Caco-2 (cell line): ENCODE results near the gene CPT1B. TPM values are rescaled to one million over a fixed set of nuclear protein-coding genes. Genes with fewer than 3 reads are reported as not detected.

ENCODE experiments used
- BruUV-seq: library from RNA; stranded (reverse); fragments of 400-500 nt; replicated peaks from 2 replicates; lab custom pipeline; 2021; lab: Mats Ljungman, UMichigan
- CTCF ChIA-PET: fragments of 300-600 bp; sonication (Branson Sonifier 250); formaldehyde crosslinking; loops from one replicate; lab custom pipeline; 2022; ENCODE audit warnings: antibody characterized with exemption; lab: Charles Lee
- POLR2A ChIA-PET: fragments of 300-600 bp; sonication (Branson Sonifier 250); formaldehyde crosslinking; loops from one replicate; lab custom pipeline; 2022; ENCODE audit warnings: antibody characterized with exemption; lab: Charles Lee
- DNase-seq, 2 experiments: peaks; one replicate each; pipeline versions ENCODE4 v3.0.0 to v3.0.0-alpha.2; 2020 to 2022
- H3K27me3 ChIP-seq: replicated peaks from 2 replicates; pipeline ENCODE4 v1.6.0; 2011; ENCODE audit warnings: low read length; ENCODE audit not compliant: control insufficient read depth, insufficient read depth
- H3K36me3 ChIP-seq: 2 replicates; pipeline ENCODE4 v1.5.1; 2011; ENCODE audit warnings: low read length; ENCODE audit not compliant: control insufficient read depth, insufficient read depth
- H3K4me1 ChIP-seq: fragments of 250-450 bp; sonication (Bioruptor Pico); 2 replicates; pipeline ENCODE4 v1.5.1; 2020; ENCODE audit warnings: mild to moderate bottlenecking
- H3K4me3 ChIP-seq: 2 replicates; pipeline ENCODE4 v1.5.1; 2011; ENCODE audit warnings: low read depth, mild to moderate bottlenecking, control low read depth, low read length
- H3K9me3 ChIP-seq: fragments of 250-450 bp; sonication (Bioruptor Pico); 2 replicates; pipeline ENCODE4 v1.5.1; 2020; ENCODE audit warnings: mild to moderate bottlenecking, moderate library complexity
- H3K27ac Mint-ChIP-seq: one replicate; pipeline ENCODE4 v1.8.0; 2022; ENCODE audit warnings: mixed read lengths; ENCODE audit not compliant: unreplicated experiment
- H3K27me3 Mint-ChIP-seq: one replicate; pipeline ENCODE4 v1.8.0; 2022; ENCODE audit warnings: mixed read lengths; ENCODE audit not compliant: insufficient read depth, unreplicated experiment
- H3K36me3 Mint-ChIP-seq: one replicate; pipeline ENCODE4 v1.8.0; 2022; ENCODE audit warnings: mild to moderate bottlenecking, mixed read lengths; ENCODE audit not compliant: insufficient read depth, unreplicated experiment
- H3K4me1 Mint-ChIP-seq: one replicate; pipeline ENCODE4 v1.8.0; 2022; ENCODE audit warnings: low read depth, mixed read lengths; ENCODE audit not compliant: unreplicated experiment
- H3K4me3 Mint-ChIP-seq: one replicate; pipeline ENCODE4 v1.8.0; 2022; ENCODE audit warnings: mild to moderate bottlenecking, moderate library complexity, mixed read lengths; ENCODE audit not compliant: unreplicated experiment
- H3K9me3 Mint-ChIP-seq: one replicate; pipeline ENCODE4 v1.8.0; 2022; ENCODE audit warnings: mixed read lengths; ENCODE audit not compliant: unreplicated experiment
- intact Hi-C: fragments of 100-400 bp; cut with micrococcal nuclease; formaldehyde crosslinking; loops from one replicate; pipeline ENCODE4 v1.10.0; 2022; ENCODE audit not compliant: unreplicated experiment
- total RNA-seq: library from RNA; stranded (reverse); gene quantifications from 2 replicates; pipeline ENCODE4 v1.2.3, GENCODE V29; 2022
- TF ChIP-seq, protein P1 (sequence below), 2 experiments: fragments of 200-600 bp in 1 of 2; IDR thresholded peaks; 1 replicate in 1 of 2; 2 replicates in 1 of 2; pipeline versions ENCODE4 v1.5.1 to v1.8.0; 2011 to 2022; ENCODE audit warnings: antibody characterized with exemption in 1 of 2, control low read depth in 1 of 2, inconsistent platforms in 1 of 2, low read depth in 1 of 2, low read length in 1 of 2, mild to moderate bottlenecking in 1 of 2, moderate library complexity in 1 of 2; ENCODE audit not compliant: insufficient read depth in 1 of 2, severe bottlenecking in 1 of 2, unreplicated experiment in 1 of 2

CPT1B gene
- total RNA-seq, 1 experiment from 2014 or later = 19.8 TPM

DNA sequence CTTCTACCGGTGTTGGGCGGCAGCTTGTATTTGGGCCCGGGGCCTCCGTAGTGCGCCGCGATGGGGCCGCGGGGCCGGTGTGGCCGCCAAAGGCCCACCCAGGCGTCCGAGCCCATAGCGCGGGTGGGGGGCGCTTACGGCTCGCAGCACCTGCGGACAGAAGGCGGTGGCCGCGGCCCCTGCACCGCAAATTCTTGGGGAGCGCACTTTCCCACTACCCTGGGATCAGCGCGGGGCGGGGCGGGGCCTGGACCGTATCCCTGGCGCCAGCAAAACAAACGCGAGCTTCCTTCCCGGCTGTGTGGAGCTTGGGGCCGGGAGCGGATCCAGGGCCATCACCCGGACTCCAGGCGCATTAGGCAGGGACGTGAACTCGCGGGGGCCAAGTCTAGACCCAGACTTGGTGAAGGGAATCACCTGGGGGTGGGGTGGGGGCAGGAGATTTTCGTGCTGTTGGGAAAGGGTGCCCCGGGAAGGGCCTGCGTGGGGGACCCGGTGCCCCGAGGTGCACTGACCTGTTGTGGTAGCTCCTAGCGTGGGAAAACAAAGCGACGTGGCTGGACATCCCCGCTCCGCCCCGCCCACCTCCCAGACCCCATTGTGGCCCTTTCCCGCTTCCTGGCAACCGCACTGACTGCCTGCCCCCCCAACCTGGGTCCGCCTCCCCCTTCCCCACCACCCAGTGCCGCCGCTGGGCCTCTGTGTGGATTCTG, 46.1 kb downstream of the CPT1B start:
- Histone ChIP-seq H3K4me3 (peak overlapping the region; percentile 68), H3K36me3 (no peaks in the 10 kb centered on the region), H3K27me3 (no peaks in the 10 kb centered on the region), H3K4me1 (peaks cover 30% of the 10 kb centered on the region), H3K9me3 (no peaks in the 10 kb centered on the region)
- peak; percentile 69 to 78 for DNase-seq
- peaks cover 27% of the 10 kb centered on the region for H3K4me1 Mint-ChIP-seq
- POLR2A ChIA-PET = interaction anchor here (0.7 to 1.5 kb wide), 5 partner anchors 15 to 238 kb away, joined by 3 to 7 read pairs (median 4); partner anchors contain the start of genes CHKB, LMF2 and SYCE3
- intact Hi-C loops = loop anchor here (2.0 to 5.0 kb wide), 2 partner anchors 31 to 90 kb away; partner anchors contain the start of gene SYCE3
- TF ChIP-seq, protein P1, sequence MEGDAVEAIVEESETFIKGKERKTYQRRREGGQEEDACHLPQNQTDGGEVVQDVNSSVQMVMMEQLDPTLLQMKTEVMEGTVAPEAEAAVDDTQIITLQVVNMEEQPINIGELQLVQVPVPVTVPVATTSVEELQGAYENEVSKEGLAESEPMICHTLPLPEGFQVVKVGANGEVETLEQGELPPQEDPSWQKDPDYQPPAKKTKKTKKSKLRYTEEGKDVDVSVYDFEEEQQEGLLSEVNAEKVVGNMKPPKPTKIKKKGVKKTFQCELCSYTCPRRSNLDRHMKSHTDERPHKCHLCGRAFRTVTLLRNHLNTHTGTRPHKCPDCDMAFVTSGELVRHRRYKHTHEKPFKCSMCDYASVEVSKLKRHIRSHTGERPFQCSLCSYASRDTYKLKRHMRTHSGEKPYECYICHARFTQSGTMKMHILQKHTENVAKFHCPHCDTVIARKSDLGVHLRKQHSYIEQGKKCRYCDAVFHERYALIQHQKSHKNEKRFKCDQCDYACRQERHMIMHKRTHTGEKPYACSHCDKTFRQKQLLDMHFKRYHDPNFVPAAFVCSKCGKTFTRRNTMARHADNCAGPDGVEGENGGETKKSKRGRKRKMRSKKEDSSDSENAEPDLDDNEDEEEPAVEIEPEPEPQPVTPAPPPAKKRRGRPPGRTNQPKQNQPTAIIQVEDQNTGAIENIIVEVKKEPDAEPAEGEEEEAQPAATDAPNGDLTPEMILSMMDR (IDR thresholded peaks at IDR 0.05; ENCODE audit: insufficient read depth in 1 of 2, low read depth in 1 of 2, low read length in 1 of 2, severe bottlenecking in 1 of 2, unreplicated experiment in 1 of 2) = no peak
- H3K27me3 Mint-ChIP-seq = no peaks in the 10 kb centered on the region
- no peaks in the 10 kb centered on the region for H3K9me3 Mint-ChIP-seq
- H3K4me3 Mint-ChIP-seq = peak overlapping the region; percentile 81
- CTCF ChIA-PET = interaction anchor here (0.7 to 1.0 kb wide), 3 partner anchors 24 to 89 kb away, joined by 3 to 7 read pairs (median 4); partner anchors contain the start of genes LMF2 and SYCE3
- peaks cover 30% of the 10 kb centered on the region for H3K36me3 Mint-ChIP-seq
- peak overlapping the region; percentile 86 for H3K27ac Mint-ChIP-seq
- no TSS peak for BruUV-seq

GRCh38 chr22:50531546-50531961, 46.7 kb downstream of the CPT1B start:
- peaks cover 36% of the 10 kb centered on the region for H3K4me1 ChIP-seq
- Mint-ChIP-seq H3K9me3 (no peaks in the 10 kb centered on the region), H3K4me1 (peaks cover 31% of the 10 kb centered on the region), H3K4me3 (peak overlapping the region; percentile 81), H3K27ac (peak overlapping the region; percentile 86), H3K27me3 (no peaks in the 10 kb centered on the region), H3K36me3 (peaks cover 35% of the 10 kb centered on the region)
- BruUV-seq = no TSS peak
- ChIA-PET POLR2A (interaction anchor here (0.7 to 1.5 kb wide), 5 partner anchors 16 to 237 kb away, joined by 3 to 7 read pairs (median 4); partner anchors contain the start of genes CHKB, LMF2 and SYCE3), CTCF (interaction anchor here (0.7 to 1.0 kb wide), 2 partner anchors 24 to 31 kb away, joined by 4 to 7 read pairs; partner anchors contain the start of genes LMF2 and SYCE3)
- H3K36me3 ChIP-seq = no peaks in the 10 kb centered on the region
- peak overlapping the region; percentile 68 for H3K4me3 ChIP-seq
- intact Hi-C loops = loop anchor here (5.0 kb wide), 1 partner anchor 91 kb away; no protein-coding TSS in a partner anchor
- no peaks in the 10 kb centered on the region for H3K9me3 ChIP-seq
- TF ChIP-seq, protein P1 (IDR thresholded peaks at IDR 0.05; ENCODE audit: insufficient read depth in 1 of 2, low read depth in 1 of 2, low read length in 1 of 2, severe bottlenecking in 1 of 2, unreplicated experiment in 1 of 2) = no peak
- DNase-seq = peak; percentile 66
- H3K27me3 ChIP-seq = no peaks in the 10 kb centered on the region

GRCh38 chr22:50530877-50531545, 47.2 kb downstream of the CPT1B start:
- H3K36me3 Mint-ChIP-seq = peaks cover 41% of the 10 kb centered on the region
- Histone ChIP-seq H3K36me3 (no peaks in the 10 kb centered on the region), H3K27me3 (no peaks in the 10 kb centered on the region), H3K9me3 (no peaks in the 10 kb centered on the region), H3K4me3 (peak overlapping the region; percentile 68), H3K4me1 (peaks cover 37% of the 10 kb centered on the region)
- intact Hi-C loops = loop anchor here (5.0 kb wide), 1 partner anchor 91 kb away; no protein-coding TSS in a partner anchor
- peaks cover 31% of the 10 kb centered on the region for H3K4me1 Mint-ChIP-seq
- ChIA-PET POLR2A (interaction anchor here (1.5 kb wide), 1 partner anchor 51 kb away, joined by 3 read pairs; the partner anchor contains the start of gene CHKB), CTCF (no interaction called here)
- H3K27ac Mint-ChIP-seq = peak overlapping the region; percentile 86
- peak; percentile 80 to 82 for DNase-seq
- H3K27me3 Mint-ChIP-seq = no peaks in the 10 kb centered on the region
- no peaks in the 10 kb centered on the region for H3K9me3 Mint-ChIP-seq
- peak overlapping the region; percentile 81 for H3K4me3 Mint-ChIP-seq
- TF ChIP-seq, protein P1 (IDR thresholded peaks at IDR 0.05; ENCODE audit: insufficient read depth in 1 of 2, low read depth in 1 of 2, low read length in 1 of 2, severe bottlenecking in 1 of 2, unreplicated experiment in 1 of 2) = no peak
- TSS peak; percentile 15 for BruUV-seq
